Measurements from ENCODE around the gene PPP4R3A. TPM values are rescaled to one million over a fixed set of nuclear protein-coding genes. Genes with fewer than 3 reads are reported as not detected.
A peak's percentile ranks its signal among the peaks of the same experiment; 100 is the strongest.

PPP4R3A gene
- total RNA-seq, 2 experiments from 2014 or later, result 118 to 123 TPM

DNA sequence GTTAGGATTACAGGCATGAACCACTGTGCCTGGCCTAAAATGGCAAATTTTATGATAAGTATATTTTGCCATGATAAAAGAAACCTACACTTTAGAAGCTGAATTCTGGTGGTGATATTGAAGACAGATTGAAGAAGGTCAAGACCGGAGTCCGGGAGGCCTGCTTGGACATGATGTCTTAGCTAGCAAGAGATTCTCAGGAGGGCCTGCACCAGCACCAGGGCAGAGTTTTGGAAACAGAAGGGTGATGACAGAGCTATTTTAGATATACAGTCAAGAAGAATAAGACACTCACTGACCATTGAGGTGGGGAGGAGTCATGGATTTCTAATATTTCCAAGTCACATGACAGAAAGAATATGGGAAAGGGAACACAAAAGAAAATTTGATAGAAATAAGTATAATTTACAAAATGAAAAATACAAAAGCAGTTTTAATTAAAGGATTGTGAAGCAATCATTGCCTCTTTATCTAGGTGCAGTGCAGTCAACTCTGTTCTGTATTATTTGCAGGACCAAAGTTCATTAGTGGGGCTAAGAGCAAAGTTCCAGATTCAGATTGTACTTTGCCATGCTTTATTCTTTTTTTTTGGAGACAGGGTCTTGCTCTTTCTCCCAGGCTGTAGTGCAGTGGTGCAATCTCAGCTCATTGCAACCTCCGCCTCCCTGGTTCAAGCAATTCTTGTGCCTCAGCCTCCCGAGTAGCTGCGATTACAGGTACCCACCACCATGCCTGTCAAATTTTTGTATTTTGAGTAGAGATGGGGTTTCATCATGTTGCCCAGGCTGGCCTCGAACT lies 9.3 kb upstream of the PPP4R3A start:
- Mint-ChIP-seq H3K4me3 (no peak overlapping the region), H3K4me1 (peaks cover 15% of the 10 kb centered on the region), H3K27ac (no peak overlapping the region), H3K27me3 (peaks cover 3% of the 10 kb centered on the region), H3K9me3 (peaks cover 2% of the 10 kb centered on the region), H3K36me3 (ENCODE audit: low read depth) (no peaks in the 10 kb centered on the region)
- ChIA-PET POLR2A (no interaction called here), CTCF (no interaction called here)
- DNase-seq, result no peak

GRCh38 chr14:91516663-91517388 lies 6.7 kb upstream of the PPP4R3A start:
- ChIA-PET CTCF (interaction anchor here (0.6 to 0.7 kb wide), 2 partner anchors 383 to 1071 kb away, joined by 3 to 7 read pairs; no protein-coding TSS in a partner anchor), POLR2A (no interaction called here)
- no peak for DNase-seq
- Mint-ChIP-seq H3K27ac (no peak overlapping the region), H3K4me1 (peaks cover 15% of the 10 kb centered on the region), H3K27me3 (peaks cover 2% of the 10 kb centered on the region), H3K4me3 (no peak overlapping the region), H3K9me3 (no peaks in the 10 kb centered on the region), H3K36me3 (ENCODE audit: low read depth) (no peaks in the 10 kb centered on the region)

DNA sequence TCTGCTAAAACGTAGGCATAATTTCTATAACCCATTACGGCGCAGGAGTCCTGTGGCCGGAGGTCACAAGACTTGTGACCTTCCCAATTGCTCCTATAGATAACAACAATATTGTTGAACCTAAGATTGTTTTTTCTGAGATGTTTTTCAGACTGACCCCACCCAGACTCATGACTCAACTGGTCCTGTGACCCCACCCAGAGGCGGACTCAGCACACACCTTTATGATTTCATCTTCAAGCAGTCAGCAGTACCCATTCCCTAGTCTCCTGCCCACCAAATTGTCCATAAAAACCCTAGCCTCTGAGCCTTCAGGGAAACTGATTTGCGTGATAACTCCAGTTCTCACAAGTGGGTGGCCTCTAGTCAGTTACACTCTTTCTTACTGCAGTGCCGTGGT lies 5.9 kb upstream of the PPP4R3A start:
- no peaks in the 10 kb centered on the region for H3K9me3 Mint-ChIP-seq
- no peaks in the 10 kb centered on the region for H3K36me3 Mint-ChIP-seq (ENCODE audit: low read depth)
- no peak for DNase-seq
- peaks cover 2% of the 10 kb centered on the region for H3K27me3 Mint-ChIP-seq
- no peak overlapping the region for H3K4me3 Mint-ChIP-seq
- H3K4me1 Mint-ChIP-seq, result peaks cover 17% of the 10 kb centered on the region
- no peak overlapping the region for H3K27ac Mint-ChIP-seq
- ChIA-PET CTCF (interaction anchor here (0.7 kb wide), 1 partner anchor 384 kb away, joined by 7 read pairs; no protein-coding TSS in a partner anchor), POLR2A (no interaction called here)

DNA sequence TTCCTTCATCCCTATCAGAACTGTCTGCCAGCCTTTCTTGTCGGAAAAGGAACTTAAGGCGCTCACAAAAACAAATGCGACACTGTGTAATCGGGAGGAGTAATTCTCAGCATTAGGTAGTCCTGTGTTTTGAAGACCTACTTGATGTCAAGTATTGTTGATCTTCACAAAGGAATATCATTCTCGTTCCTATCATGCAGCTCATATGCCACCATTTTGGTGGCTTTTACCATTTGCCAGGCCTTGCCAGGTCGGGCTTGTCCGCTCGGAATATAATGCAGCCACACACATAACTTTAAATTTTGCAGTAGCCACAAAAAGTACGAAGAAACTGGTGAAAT lies 903 bp upstream of the PPP4R3A start:
- no peaks in the 10 kb centered on the region for H3K27me3 Mint-ChIP-seq
- ChIA-PET POLR2A (interaction anchor here (1.3 to 2.5 kb wide), 3 partner anchors 195 to 529 kb away, joined by 3 to 8 read pairs (median 7); partner anchors contain the start of gene TRIP11), CTCF (no interaction called here)
- H3K9me3 Mint-ChIP-seq, result no peaks in the 10 kb centered on the region
- peaks cover 24% of the 10 kb centered on the region for H3K4me1 Mint-ChIP-seq
- peaks cover 30% of the 10 kb centered on the region for H3K36me3 Mint-ChIP-seq (ENCODE audit: low read depth)
- DNase-seq, result no peak
- H3K4me3 Mint-ChIP-seq, result peak overlapping the region; percentile 98
- peak overlapping the region; percentile 100 for H3K27ac Mint-ChIP-seq

DNA sequence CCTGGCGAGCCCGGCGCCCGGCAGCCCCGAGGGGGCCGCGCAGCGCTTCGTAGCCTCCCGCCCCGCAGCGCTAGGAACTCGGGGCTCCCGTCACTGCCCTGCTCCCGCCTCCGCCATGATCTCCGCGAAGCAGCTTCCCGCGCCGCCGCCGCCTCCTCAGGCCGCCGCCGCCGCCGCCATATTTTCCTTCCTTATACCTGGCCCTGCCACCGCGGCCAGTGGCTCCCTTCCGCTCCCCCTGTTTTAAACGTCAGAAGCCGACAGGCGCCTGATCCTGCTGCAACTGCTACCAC lies 286 bp downstream of the PPP4R3A start:
- Mint-ChIP-seq H3K9me3 (no peaks in the 10 kb centered on the region), H3K36me3 (ENCODE audit: low read depth) (peaks cover 42% of the 10 kb centered on the region), H3K27ac (peak overlapping the region; percentile 100), H3K4me1 (peaks cover 28% of the 10 kb centered on the region), H3K4me3 (peak overlapping the region; percentile 98), H3K27me3 (no peaks in the 10 kb centered on the region)
- POLR2A ChIA-PET, result interaction anchor here (0.9 to 2.9 kb wide), 29 partner anchors 9 to 1126 kb away, joined by 3 to 32 read pairs (median 5); partner anchors contain the start of genes ATXN3, CPSF2, GPR68 and NDUFB1
- no peak for DNase-seq
- CTCF ChIA-PET, result interaction anchor here (1.2 kb wide), 3 partner anchors 9 to 597 kb away, joined by 4 read pairs; partner anchors contain the start of gene ATXN3

- peak; percentile 49 for DNase-seq
- ChIA-PET CTCF (interaction anchor here (0.7 to 1.3 kb wide), 6 partner anchors 8 to 598 kb away, joined by 3 to 4 read pairs (median 4); partner anchors contain the start of genes ATXN3 and TRIP11), POLR2A (interaction anchor here (0.6 to 2.9 kb wide), 39 partner anchors 8 to 1125 kb away, joined by 3 to 32 read pairs (median 5); partner anchors contain the start of genes ATXN3, CPSF2, GPR68 and NDUFB1)
- Mint-ChIP-seq H3K9me3 (no peaks in the 10 kb centered on the region), H3K36me3 (ENCODE audit: low read depth) (peaks cover 48% of the 10 kb centered on the region), H3K4me1 (peaks cover 34% of the 10 kb centered on the region), H3K27ac (peak overlapping the region; percentile 95), H3K4me3 (peak overlapping the region; percentile 96), H3K27me3 (no peaks in the 10 kb centered on the region)
Measured at GRCh38 chr14:91509083-91509877, 830 bp downstream of the PPP4R3A start.

DNA sequence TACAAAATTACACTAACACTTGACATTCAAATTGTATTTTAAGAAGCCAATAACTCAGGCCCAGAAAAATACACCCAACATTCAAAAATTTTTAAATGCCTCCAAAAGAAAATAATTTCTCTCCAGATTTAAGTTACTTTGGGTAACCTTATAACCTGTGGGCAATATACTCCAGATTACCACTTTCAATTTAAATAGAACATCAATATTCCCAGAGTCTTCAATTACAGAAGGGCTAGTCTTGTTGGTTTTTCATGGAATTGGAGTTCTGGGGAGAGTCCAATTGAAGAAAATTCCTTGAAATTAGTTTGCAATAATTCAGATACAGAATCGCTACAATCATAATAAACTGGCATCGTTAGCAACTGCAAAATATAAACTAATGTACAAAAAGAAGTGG lies 2.0 kb downstream of the PPP4R3A start:
- Mint-ChIP-seq H3K9me3 (no peaks in the 10 kb centered on the region), H3K27ac (peak overlapping the region; percentile 95), H3K27me3 (no peaks in the 10 kb centered on the region), H3K36me3 (ENCODE audit: low read depth) (peaks cover 56% of the 10 kb centered on the region), H3K4me3 (peak overlapping the region; percentile 96), H3K4me1 (peaks cover 43% of the 10 kb centered on the region)
- POLR2A ChIA-PET, result interaction anchor here (1.5 to 2.9 kb wide), 6 partner anchors 12 to 614 kb away, joined by 7 to 32 read pairs (median 14); partner anchors contain the start of genes CPSF2, NDUFB1 and TC2N
- CTCF ChIA-PET, result interaction anchor here (1.3 kb wide), 1 partner anchor 532 kb away, joined by 4 read pairs; the partner anchor contains the start of gene TRIP11
- DNase-seq, result no peak

DNA sequence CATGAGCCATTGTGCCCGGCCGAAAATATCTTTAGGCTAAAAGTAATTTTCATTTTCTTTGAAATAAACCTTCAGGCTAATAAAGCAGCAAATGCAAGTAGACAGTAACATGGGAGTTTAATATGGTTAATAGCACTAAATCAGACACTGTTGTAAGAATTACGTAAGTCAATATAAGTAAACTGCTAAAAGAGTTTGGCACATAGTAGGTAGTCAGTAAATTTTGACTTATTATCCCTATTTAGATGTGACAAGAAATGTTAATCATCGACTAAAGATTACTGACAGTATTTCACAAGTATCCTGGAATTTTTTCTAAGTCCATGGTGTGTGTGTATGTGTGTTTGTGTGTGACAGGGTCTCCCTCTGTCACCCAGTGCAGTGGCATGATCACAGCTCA lies 3.9 kb downstream of the PPP4R3A start:
- POLR2A ChIA-PET, result interaction anchor here (1.4 kb wide), 1 partner anchor 190 kb away, joined by 3 read pairs; no protein-coding TSS in a partner anchor
- no peaks in the 10 kb centered on the region for H3K9me3 Mint-ChIP-seq
- H3K4me3 Mint-ChIP-seq, result no peak overlapping the region
- peaks cover 66% of the 10 kb centered on the region for H3K36me3 Mint-ChIP-seq (ENCODE audit: low read depth)
- H3K4me1 Mint-ChIP-seq, result peaks cover 52% of the 10 kb centered on the region
- CTCF ChIA-PET, result no interaction called here
- no peak for DNase-seq
- no peaks in the 10 kb centered on the region for H3K27me3 Mint-ChIP-seq
- no peak overlapping the region for H3K27ac Mint-ChIP-seq

GRCh38 chr14:91503000-91503504 lies 7.1 kb downstream of the PPP4R3A start:
- DNase-seq, result no peak
- Mint-ChIP-seq H3K4me3 (no peak overlapping the region), H3K4me1 (peaks cover 56% of the 10 kb centered on the region), H3K27me3 (no peaks in the 10 kb centered on the region), H3K9me3 (no peaks in the 10 kb centered on the region), H3K27ac (no peak overlapping the region), H3K36me3 (ENCODE audit: low read depth) (peaks cover 65% of the 10 kb centered on the region)
- CTCF ChIA-PET, result no interaction called here
- POLR2A ChIA-PET, result no interaction called here

- Mint-ChIP-seq H3K27me3 (no peaks in the 10 kb centered on the region), H3K36me3 (ENCODE audit: low read depth) (peaks cover 67% of the 10 kb centered on the region), H3K9me3 (no peaks in the 10 kb centered on the region), H3K27ac (peak overlapping the region; percentile 2), H3K4me1 (peaks cover 61% of the 10 kb centered on the region), H3K4me3 (no peak overlapping the region)
- ChIA-PET CTCF (interaction anchor here (1.4 kb wide), 1 partner anchor 179 kb away, joined by 3 read pairs; no protein-coding TSS in a partner anchor), POLR2A (interaction anchor here (0.8 to 2.1 kb wide), 2 partner anchors 7 to 495 kb away, joined by 3 to 18 read pairs; partner anchors contain the start of gene PPP4R3A)
- no peak for DNase-seq
Measured at GRCh38 chr14:91501951-91502930, 7.9 kb downstream of the PPP4R3A start.

- POLR2A ChIA-PET, result interaction anchor here (2.1 kb wide), 1 partner anchor 8 kb away, joined by 18 read pairs; the partner anchor contains the start of gene PPP4R3A
- no peak overlapping the region for H3K27ac Mint-ChIP-seq
- CTCF ChIA-PET, result interaction anchor here (0.7 to 1.4 kb wide), 3 partner anchors 9 to 178 kb away, joined by 3 to 4 read pairs (median 3); partner anchors contain the start of gene PPP4R3A
- DNase-seq, result no peak
- peaks cover 65% of the 10 kb centered on the region for H3K4me1 Mint-ChIP-seq
- no peak overlapping the region for H3K4me3 Mint-ChIP-seq
- peaks cover 65% of the 10 kb centered on the region for H3K36me3 Mint-ChIP-seq (ENCODE audit: low read depth)
- H3K27me3 Mint-ChIP-seq, result no peaks in the 10 kb centered on the region
- no peaks in the 10 kb centered on the region for H3K9me3 Mint-ChIP-seq
Measured at GRCh38 chr14:91501348-91501747, 8.8 kb downstream of the PPP4R3A start.
